AG10803 (cell line): ENCODE results near the gene PRMT5.

Experiments used
- DNase-seq: peaks from one replicate; pipeline ENCODE4 v3.0.0; 2010; ENCODE audit warnings: low read depth
- H3K4me3 ChIP-seq: 2 replicates; pipeline ENCODE4 v1.5.1; 2011; ENCODE audit warnings: mild to moderate bottlenecking, low read length, control low read depth
- CTCF ChIP-seq: conservative IDR thresholded peaks from 2 replicates; pipeline ENCODE4 v1.5.1; 2011; ENCODE audit warnings: mild to moderate bottlenecking, low read length, control low read depth, inconsistent platforms

Gene PRMT5

GRCh38 chr14:22906073-22906472 lies 23.1 kb downstream of the PRMT5 start:
- TF ChIP-seq CTCF, result no peak
- H3K4me3 ChIP-seq, result no peak overlapping the region
- no peak for DNase-seq

DNA sequence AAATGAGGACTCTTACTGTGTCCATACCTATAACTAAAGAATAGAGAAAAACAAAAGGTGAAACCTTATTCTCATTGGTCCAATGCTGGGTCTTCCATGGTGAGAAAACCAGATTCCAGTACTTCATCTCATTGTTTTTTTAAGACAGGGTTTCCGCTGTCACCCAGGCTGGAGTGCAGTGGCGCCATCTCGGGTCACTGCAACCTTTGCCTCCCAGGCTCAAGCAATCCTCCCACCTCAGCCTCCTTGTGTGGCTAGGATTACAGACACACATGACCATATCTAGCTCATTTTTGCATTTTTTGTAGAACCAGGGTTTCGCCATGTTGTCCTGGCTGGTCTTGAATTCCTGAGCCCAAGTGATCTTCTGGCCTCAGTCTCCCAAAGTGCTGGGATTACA lies 23.5 kb downstream of the PRMT5 start:
- H3K4me3 ChIP-seq, result no peak overlapping the region
- no peak for DNase-seq
- TF ChIP-seq CTCF, result no peak

DNA sequence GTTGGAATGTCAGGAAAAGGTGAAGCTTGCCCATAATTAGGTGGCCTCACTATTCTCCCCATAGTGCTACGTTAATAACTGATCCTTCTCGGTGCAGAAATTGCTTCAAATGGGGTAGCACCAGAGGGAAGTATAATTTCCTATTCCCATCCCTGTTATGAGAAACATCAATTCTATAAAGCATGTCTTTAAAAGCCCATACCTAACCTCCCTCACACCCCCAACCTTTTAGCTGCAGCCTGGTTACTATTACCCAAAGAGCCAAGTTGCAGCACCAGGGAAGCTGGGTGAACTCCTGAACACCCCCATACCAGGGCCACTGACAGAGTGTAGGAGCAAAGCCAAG lies 25.5 kb downstream of the PRMT5 start:
- TF ChIP-seq CTCF, result no peak
- no peak overlapping the region for H3K4me3 ChIP-seq
- DNase-seq, result no peak

- no peak overlapping the region for H3K4me3 ChIP-seq
- TF ChIP-seq CTCF, result no peak
- DNase-seq, result no peak
Measured at GRCh38 chr14:22901799-22902198, 27.4 kb downstream of the PRMT5 start.

DNA sequence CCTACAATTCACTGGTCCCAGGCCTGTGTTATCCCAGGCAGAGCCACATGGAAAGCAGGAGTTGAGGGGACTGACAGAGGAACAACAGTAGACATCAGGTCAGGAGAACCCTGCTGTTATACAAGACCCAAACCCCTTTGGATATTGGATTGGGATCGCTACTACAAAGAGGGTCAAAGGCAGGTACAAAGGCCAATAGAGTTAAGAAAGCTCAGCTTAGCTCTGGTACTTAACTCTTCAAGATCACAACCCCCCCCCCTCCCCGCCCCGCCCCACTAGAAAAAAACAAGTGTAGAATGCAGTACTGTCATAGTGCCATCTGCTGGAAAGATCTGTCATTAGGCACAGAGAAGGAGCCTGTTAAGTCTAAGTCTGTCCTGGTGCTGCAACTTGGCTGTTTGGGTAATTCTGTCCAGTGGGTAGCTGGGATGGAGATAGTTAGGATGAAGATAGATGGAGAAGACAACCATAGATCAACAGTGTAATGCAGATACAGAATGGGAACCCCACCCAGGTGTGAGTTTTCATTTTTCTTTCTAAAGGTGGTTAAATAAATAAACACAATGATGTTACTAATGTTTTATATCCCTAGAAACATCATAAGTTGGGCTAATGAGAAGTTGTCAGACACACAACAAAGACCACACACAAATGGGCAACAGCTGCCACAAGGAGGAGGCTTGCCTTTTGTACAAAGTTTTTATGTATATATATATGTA lies 28.9 kb downstream of the PRMT5 start:
- DNase-seq, result peak; percentile 76
- peak; percentile 74 for TF ChIP-seq CTCF
- no peak overlapping the region for H3K4me3 ChIP-seq

- no peak for TF ChIP-seq CTCF
- peak; percentile 77 for DNase-seq
Measured at GRCh38 chr14:22898302-22899090, 30.7 kb downstream of the PRMT5 start.

GRCh38 chr14:22897357-22897756 lies 31.8 kb downstream of the PRMT5 start:
- H3K4me3 ChIP-seq, result no peak overlapping the region
- no peak for TF ChIP-seq CTCF
- no peak for DNase-seq

More at GRCh38 chr14:22898302-22899090, 30.7 kb downstream of the PRMT5 start:
- no peak overlapping the region for H3K4me3 ChIP-seq
